GM18520 (cell line): Measurements from ENCODE around the gene HIVEP1.
"Not testable (repeated sequence)": the region's sequence is repeated elsewhere in the genome, so short reads cannot be mapped to it uniquely, and the experiment has no call there.

ENCODE experiments used
- ATAC-seq: cut with Tn5 transposase; IDR thresholded peaks from one replicate; pipeline ENCODE4 v1.9.1; 2021; ENCODE audit not compliant: unreplicated experiment

Gene HIVEP1

GRCh38 chr6:12176782-12177181 is 164.7 kb downstream of the HIVEP1 start:
- ATAC-seq: not testable (repeated sequence)

GRCh38 chr6:12178521-12178920 is 166.4 kb downstream of the HIVEP1 start:
- ATAC-seq: no peak

- no peak for ATAC-seq
These were observed 169.4 kb downstream of the HIVEP1 start for GRCh38 chr6:12181481-12181880.

- no peak for ATAC-seq
These were observed 170.6 kb downstream of the HIVEP1 start for GRCh38 chr6:12182676-12183075.

GRCh38 chr6:12185081-12185673 is 173.1 kb downstream of the HIVEP1 start:
- no peak for ATAC-seq

- no peak for ATAC-seq
These were observed 174.4 kb downstream of the HIVEP1 start for GRCh38 chr6:12186528-12186927.

- no peak for ATAC-seq
These were observed 177.0 kb downstream of the HIVEP1 start for GRCh38 chr6:12189150-12189549.

- no peak for ATAC-seq
These were observed 177.5 kb downstream of the HIVEP1 start for GRCh38 chr6:12189661-12190060.

- no peak for ATAC-seq
These were observed 178.1 kb downstream of the HIVEP1 start for GRCh38 chr6:12190252-12190651.

- ATAC-seq: no peak
These were observed 184.3 kb downstream of the HIVEP1 start for GRCh38 chr6:12196326-12196936.

GRCh38 chr6:12198851-12199250 is 186.7 kb downstream of the HIVEP1 start:
- ATAC-seq: no peak

GRCh38 chr6:12200015-12200564 is 188.0 kb downstream of the HIVEP1 start:
- no peak for ATAC-seq

- ATAC-seq: no peak
These were observed 188.6 kb downstream of the HIVEP1 start for GRCh38 chr6:12200761-12201160.

GRCh38 chr6:12203001-12203400 is 190.9 kb downstream of the HIVEP1 start:
- ATAC-seq: no peak

GRCh38 chr6:12208190-12208589 is 196.1 kb downstream of the HIVEP1 start:
- no peak for ATAC-seq

- ATAC-seq: no peak
These were observed 196.6 kb downstream of the HIVEP1 start for GRCh38 chr6:12208673-12209072.
